Chondrocyte (in vitro differentiated cells): ENCODE measurements around the gene HECW1. TPM values are rescaled to one million over a fixed set of nuclear protein-coding genes. Genes with fewer than 3 reads are reported as not detected.
"Not testable (repeated sequence)": the region's sequence is repeated elsewhere in the genome, so short reads cannot be mapped to it uniquely, and the experiment has no call there.

Experiments used
- DNase-seq: peaks from one replicate; pipeline ENCODE4 v3.0.0; 2021; ENCODE audit warnings: mixed read lengths, low spot score
- H3K27ac Mint-ChIP-seq: one replicate; pipeline ENCODE4 v1.8.0; 2021; ENCODE audit warnings: mild to moderate bottlenecking, moderate library complexity, mixed read lengths; ENCODE audit not compliant: unreplicated experiment
- H3K27me3 Mint-ChIP-seq: 2 replicates; pipeline ENCODE4 v1.8.0; 2021; ENCODE audit warnings: low read depth, mixed read lengths
- H3K36me3 Mint-ChIP-seq: 2 replicates; pipeline ENCODE4 v1.8.0; 2021; ENCODE audit warnings: low read depth, mixed read lengths
- H3K4me1 Mint-ChIP-seq: 2 replicates; pipeline ENCODE4 v1.8.0; 2021; ENCODE audit warnings: low read depth, mild to moderate bottlenecking, mixed read lengths
- H3K4me3 Mint-ChIP-seq: one replicate; pipeline ENCODE4 v1.8.0; 2021; ENCODE audit warnings: mild to moderate bottlenecking, moderate library complexity, mixed read lengths; ENCODE audit not compliant: unreplicated experiment
- H3K9me3 Mint-ChIP-seq: 2 replicates; pipeline ENCODE4 v1.8.0; 2021; ENCODE audit warnings: low read depth, mixed read lengths
- total RNA-seq: library from RNA; stranded (reverse); gene quantifications from 3 replicates; pipeline ENCODE4 v1.2.1, GENCODE V29; 2021
- TF ChIP-seq, protein P1 (sequence below): fragments of 200-600 bp; sonication (generic); IDR thresholded peaks from 2 replicates; pipeline ENCODE4 v1.5.0; 2021; ENCODE audit warnings: antibody characterized with exemption, mild to moderate bottlenecking, moderate library complexity

The HECW1 gene
- total RNA-seq, 1 donor from 2014 or later = 1.9 TPM

GRCh38 chr7:43577485-43577951 is 465.1 kb downstream of the HECW1 start:
- H3K4me1 Mint-ChIP-seq = peaks cover 7% of the 10 kb centered on the region
- H3K4me3 Mint-ChIP-seq = no peak overlapping the region
- no peak for DNase-seq
- peaks cover 13% of the 10 kb centered on the region for H3K27me3 Mint-ChIP-seq
- TF ChIP-seq, protein P1, sequence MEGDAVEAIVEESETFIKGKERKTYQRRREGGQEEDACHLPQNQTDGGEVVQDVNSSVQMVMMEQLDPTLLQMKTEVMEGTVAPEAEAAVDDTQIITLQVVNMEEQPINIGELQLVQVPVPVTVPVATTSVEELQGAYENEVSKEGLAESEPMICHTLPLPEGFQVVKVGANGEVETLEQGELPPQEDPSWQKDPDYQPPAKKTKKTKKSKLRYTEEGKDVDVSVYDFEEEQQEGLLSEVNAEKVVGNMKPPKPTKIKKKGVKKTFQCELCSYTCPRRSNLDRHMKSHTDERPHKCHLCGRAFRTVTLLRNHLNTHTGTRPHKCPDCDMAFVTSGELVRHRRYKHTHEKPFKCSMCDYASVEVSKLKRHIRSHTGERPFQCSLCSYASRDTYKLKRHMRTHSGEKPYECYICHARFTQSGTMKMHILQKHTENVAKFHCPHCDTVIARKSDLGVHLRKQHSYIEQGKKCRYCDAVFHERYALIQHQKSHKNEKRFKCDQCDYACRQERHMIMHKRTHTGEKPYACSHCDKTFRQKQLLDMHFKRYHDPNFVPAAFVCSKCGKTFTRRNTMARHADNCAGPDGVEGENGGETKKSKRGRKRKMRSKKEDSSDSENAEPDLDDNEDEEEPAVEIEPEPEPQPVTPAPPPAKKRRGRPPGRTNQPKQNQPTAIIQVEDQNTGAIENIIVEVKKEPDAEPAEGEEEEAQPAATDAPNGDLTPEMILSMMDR = no peak
- H3K36me3 Mint-ChIP-seq = peaks cover 7% of the 10 kb centered on the region
- H3K9me3 Mint-ChIP-seq = peaks cover 3% of the 10 kb centered on the region
- no peak overlapping the region for H3K27ac Mint-ChIP-seq

- H3K36me3 Mint-ChIP-seq = peaks cover 7% of the 10 kb centered on the region
- peaks cover 36% of the 10 kb centered on the region for H3K4me1 Mint-ChIP-seq
- peak within 1 kb of the TSS; percentile 94 for H3K4me3 Mint-ChIP-seq
- peak; percentile 95 for DNase-seq
- TF ChIP-seq, protein P1 = peak; percentile 96
- peaks cover 14% of the 10 kb centered on the region for H3K27me3 Mint-ChIP-seq
- H3K27ac Mint-ChIP-seq = peak within 1 kb of the TSS; percentile 96
- H3K9me3 Mint-ChIP-seq = peaks cover 3% of the 10 kb centered on the region
Measured at GRCh38 chr7:43582503-43583423, 470.3 kb downstream of the HECW1 start, which contains the start of gene STK17A. Gene STK17A (plus strand): TSS chr7:43583108. CDS start chr7:43583244, 136 bp downstream.

GRCh38 chr7:43583424-43584194 is 471.2 kb downstream of the HECW1 start:
- TF ChIP-seq, protein P1 = peak; percentile 54
- peaks cover 7% of the 10 kb centered on the region for H3K36me3 Mint-ChIP-seq
- peak overlapping the region; percentile 94 for H3K4me3 Mint-ChIP-seq
- peaks cover 3% of the 10 kb centered on the region for H3K9me3 Mint-ChIP-seq
- H3K27ac Mint-ChIP-seq = peak overlapping the region; percentile 96
- peak; percentile 94 for DNase-seq
- H3K4me1 Mint-ChIP-seq = peaks cover 41% of the 10 kb centered on the region
- peaks cover 14% of the 10 kb centered on the region for H3K27me3 Mint-ChIP-seq

DNA sequence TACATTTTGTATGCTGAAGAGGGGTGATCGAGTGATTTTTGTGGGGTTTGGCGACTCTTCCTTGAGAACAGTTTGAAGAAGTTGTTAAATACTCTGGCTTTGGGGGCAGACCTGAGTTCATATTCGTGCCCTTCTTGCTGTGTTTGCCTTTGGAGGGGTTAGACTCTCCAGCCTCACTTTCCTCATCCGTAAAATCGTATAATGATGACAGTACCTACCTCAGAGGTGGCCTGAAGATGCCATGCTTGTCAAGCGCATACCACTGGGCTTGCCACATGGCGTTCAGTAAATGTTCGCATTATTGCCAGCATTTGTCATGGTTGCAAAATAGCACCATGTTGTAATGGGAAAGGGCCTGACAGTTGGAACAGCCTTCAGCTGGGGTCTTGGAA is 471.7 kb downstream of the HECW1 start:
- Mint-ChIP-seq H3K4me3 (peak overlapping the region; percentile 94), H3K4me1 (peaks cover 47% of the 10 kb centered on the region)

GRCh38 chr7:43584733-43585132 is 472.3 kb downstream of the HECW1 start:
- H3K9me3 Mint-ChIP-seq, DNase-seq: not testable (repeated sequence)
- H3K4me3 Mint-ChIP-seq = peak overlapping the region; percentile 94

More for the DNA sequence above, 471.7 kb downstream of the HECW1 start:
- TF ChIP-seq, protein P1 = no peak
- H3K9me3 Mint-ChIP-seq = peaks cover under 1% of the 10 kb centered on the region
- peaks cover 14% of the 10 kb centered on the region for H3K27me3 Mint-ChIP-seq
- no peak for DNase-seq
- H3K36me3 Mint-ChIP-seq = peaks cover 2% of the 10 kb centered on the region
- peak overlapping the region; percentile 96 for H3K27ac Mint-ChIP-seq

More at GRCh38 chr7:43584733-43585132, 472.3 kb downstream of the HECW1 start:
- peaks cover 14% of the 10 kb centered on the region for H3K27me3 Mint-ChIP-seq
- not testable (repeated sequence) for H3K36me3 Mint-ChIP-seq
- peak overlapping the region; percentile 96 for H3K27ac Mint-ChIP-seq
- peaks cover 52% of the 10 kb centered on the region for H3K4me1 Mint-ChIP-seq
